ENCODE data around the gene ENAH.

Gene ENAH

DNA sequence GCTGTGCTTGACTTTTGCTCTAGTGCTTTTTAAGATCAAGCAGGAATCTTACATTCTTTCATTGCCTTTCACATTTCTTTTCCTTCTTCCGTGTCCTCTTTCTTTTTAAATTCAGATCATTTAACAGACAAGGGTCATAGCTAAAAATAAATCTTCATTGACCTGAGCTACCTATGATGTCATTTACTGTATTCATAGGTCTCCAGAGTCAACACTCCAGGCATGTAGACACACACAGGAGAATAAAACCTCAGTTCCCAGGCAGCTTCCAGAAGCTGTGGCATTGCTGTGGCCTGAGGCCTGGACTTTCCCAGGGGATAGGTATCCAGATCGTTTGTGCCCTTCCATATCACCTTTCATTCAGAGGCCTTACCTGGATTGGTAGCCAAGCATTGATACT is 38.5 kb upstream of the ENAH start:
- ATAC-seq (replicated peaks; ENCODE audit: extremely low read depth, poor library complexity, severe bottlenecking) (no peak), DNase-seq (ENCODE audit: low spot score in 2 of 2) (no peak)
- no peaks in the 10 kb centered on the region for H3K4me1 Mint-ChIP-seq
- no peak overlapping the region for H3K4me3 Mint-ChIP-seq
- no peaks in the 10 kb centered on the region for H3K36me3 Mint-ChIP-seq (ENCODE audit: insufficient read depth)
- H3K9me3 Mint-ChIP-seq: no peaks in the 10 kb centered on the region
- no peak overlapping the region for H3K27ac Mint-ChIP-seq (ENCODE audit: low read depth)
- H3K27me3 Mint-ChIP-seq: peaks cover 31% of the 10 kb centered on the region

DNA sequence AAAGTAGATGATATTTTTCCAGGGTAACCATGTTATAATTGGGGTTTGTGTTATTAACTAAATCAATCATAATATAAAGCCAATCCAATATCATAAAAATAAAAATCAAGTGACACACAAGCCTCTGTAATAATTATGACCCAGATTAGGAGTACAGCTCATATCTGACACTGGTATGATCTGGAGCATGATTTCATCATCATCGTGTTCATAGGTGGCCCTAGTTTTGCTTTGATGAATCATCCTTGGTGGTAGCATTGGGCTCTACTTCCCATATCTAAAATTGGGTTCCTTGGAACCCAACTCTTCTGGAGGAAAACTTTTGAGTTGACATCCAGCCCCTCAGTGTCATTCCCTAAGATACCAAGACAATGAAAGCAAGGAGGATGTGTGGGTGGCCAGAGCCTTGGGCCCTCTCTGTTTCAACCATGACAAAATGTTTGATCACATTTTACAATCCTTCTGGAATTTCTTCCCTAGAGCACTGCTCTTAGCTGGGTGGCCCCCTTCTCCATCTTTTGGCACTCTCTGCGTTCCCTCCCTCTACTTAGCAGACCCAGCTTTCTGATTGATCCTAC is 37.0 kb upstream of the ENAH start:
- no peak overlapping the region for H3K4me3 Mint-ChIP-seq
- H3K27ac Mint-ChIP-seq (ENCODE audit: low read depth): no peak overlapping the region
- DNase-seq (ENCODE audit: low spot score in 2 of 2) (no peak), ATAC-seq (replicated peaks; ENCODE audit: extremely low read depth, poor library complexity, severe bottlenecking) (no peak)
- no peaks in the 10 kb centered on the region for H3K36me3 Mint-ChIP-seq (ENCODE audit: insufficient read depth)
- no peaks in the 10 kb centered on the region for H3K9me3 Mint-ChIP-seq
- H3K4me1 Mint-ChIP-seq: no peaks in the 10 kb centered on the region
- H3K27me3 Mint-ChIP-seq: peaks cover 31% of the 10 kb centered on the region

DNA sequence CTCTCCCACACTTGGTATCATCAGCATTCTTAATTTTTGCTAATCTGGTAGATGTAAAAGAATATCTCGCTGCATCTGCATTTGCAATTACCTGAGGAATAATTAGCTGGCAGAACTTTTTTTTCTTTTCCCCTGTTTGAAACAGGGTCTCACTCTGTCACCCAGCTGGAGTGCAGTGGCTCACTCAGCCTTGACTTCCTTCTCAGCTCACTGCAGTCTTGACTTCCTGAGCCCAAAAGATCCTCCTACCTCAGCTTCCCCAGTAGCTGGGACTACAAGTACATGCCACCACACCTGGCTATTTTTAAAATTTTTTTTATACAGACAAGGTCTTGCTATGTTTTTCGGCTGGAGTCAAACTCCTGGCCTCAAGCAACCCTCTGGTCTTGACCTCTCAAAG is 35.4 kb upstream of the ENAH start:
- no peak for DNase-seq (ENCODE audit: low spot score in 2 of 2)
- no peak overlapping the region for H3K4me3 Mint-ChIP-seq
- H3K4me1 Mint-ChIP-seq: no peaks in the 10 kb centered on the region
- ATAC-seq (replicated peaks; ENCODE audit: extremely low read depth, poor library complexity, severe bottlenecking): no peak
- no peaks in the 10 kb centered on the region for H3K9me3 Mint-ChIP-seq
- H3K27ac Mint-ChIP-seq (ENCODE audit: low read depth): no peak overlapping the region
- H3K36me3 Mint-ChIP-seq (ENCODE audit: insufficient read depth): no peaks in the 10 kb centered on the region
- H3K27me3 Mint-ChIP-seq: peaks cover 43% of the 10 kb centered on the region

DNA sequence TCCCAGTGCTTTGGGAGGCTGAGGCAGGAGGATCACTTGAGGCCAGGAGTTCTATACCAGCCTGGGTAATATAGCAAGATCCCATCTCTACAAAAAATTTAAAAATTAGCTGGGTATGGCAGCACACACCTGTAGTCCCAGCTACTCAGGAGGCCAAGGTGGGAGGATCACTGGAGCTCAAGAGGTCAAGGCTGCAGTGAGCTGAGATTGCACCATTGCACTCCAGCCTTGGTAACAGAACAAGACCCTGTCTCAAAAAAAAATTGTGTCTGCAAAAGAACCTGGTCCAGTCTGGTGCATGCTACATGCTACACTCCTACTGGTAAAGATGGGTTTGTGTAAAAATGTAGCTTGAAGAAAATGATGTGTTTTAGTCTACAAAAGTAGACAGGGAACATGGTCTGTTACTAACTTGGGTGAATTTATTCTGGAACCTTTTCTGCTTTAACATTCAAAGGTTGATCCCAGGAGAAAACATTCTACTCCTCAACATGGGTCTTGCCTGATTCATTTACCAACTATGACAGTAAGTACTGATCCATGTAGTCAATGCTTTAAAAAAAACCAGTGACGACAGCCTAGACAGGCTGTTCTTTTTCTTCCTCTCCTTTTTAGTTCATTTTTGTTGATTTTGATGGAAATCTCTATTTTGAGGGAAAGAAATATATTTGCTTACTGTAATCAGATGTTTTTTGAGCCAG is 32.7 kb upstream of the ENAH start:
- Mint-ChIP-seq H3K9me3 (no peaks in the 10 kb centered on the region), H3K36me3 (ENCODE audit: insufficient read depth) (no peaks in the 10 kb centered on the region), H3K4me3 (no peak overlapping the region), H3K27me3 (peaks cover 62% of the 10 kb centered on the region), H3K4me1 (no peaks in the 10 kb centered on the region), H3K27ac (ENCODE audit: low read depth) (no peak overlapping the region)
- no peak for DNase-seq (ENCODE audit: low spot score in 2 of 2)
- no peak for ATAC-seq (replicated peaks; ENCODE audit: extremely low read depth, poor library complexity, severe bottlenecking)

DNA sequence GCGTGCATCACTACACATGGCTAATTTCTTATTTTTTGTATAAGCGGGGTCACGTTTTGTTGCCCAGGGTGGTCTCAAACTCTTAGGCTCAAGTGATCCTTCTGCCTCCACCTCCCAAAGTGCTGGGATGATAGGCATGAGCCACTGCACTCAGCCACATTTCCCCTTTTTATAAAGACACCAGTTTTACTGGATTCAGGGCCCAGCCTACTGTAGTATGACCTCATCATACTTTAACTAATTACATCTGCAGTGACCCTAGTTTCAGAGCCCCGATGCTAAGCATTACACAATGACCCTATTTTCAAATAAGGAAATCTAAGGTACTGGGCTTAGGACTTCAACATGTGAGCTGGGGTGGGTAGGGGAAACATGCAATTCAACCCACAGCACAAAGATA is 31.8 kb upstream of the ENAH start:
- no peak for DNase-seq (ENCODE audit: low spot score in 2 of 2)
- H3K36me3 Mint-ChIP-seq (ENCODE audit: insufficient read depth): no peaks in the 10 kb centered on the region
- H3K4me1 Mint-ChIP-seq: no peaks in the 10 kb centered on the region

DNA sequence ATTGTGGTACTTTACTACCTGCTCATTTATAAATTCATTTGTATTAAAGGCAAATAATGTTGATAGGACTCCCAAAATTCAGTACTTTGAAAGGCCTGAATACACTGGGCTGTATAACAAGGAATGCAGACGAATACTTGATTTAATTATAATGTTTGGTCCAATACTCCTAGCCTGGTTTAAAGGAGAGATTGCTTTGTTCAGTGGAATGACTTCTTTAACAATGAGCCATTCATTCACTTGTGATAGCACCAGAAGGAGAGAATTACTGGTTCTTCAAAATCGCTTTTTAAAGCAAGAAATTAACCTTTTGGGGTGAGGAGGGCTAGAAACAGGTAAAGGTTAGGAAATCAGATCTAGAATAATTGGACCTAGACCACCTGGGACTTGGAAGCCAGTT is 28.3 kb upstream of the ENAH start:
- Mint-ChIP-seq H3K36me3 (ENCODE audit: insufficient read depth) (peaks cover 6% of the 10 kb centered on the region), H3K27ac (ENCODE audit: low read depth) (no peak overlapping the region), H3K9me3 (no peaks in the 10 kb centered on the region), H3K27me3 (peaks cover 69% of the 10 kb centered on the region), H3K4me1 (no peaks in the 10 kb centered on the region), H3K4me3 (no peak overlapping the region)
- no peak for ATAC-seq (replicated peaks; ENCODE audit: extremely low read depth, poor library complexity, severe bottlenecking)
- DNase-seq (ENCODE audit: low spot score in 2 of 2): no peak

More for the DNA sequence above, 31.8 kb upstream of the ENAH start:
- Mint-ChIP-seq H3K27ac (ENCODE audit: low read depth) (no peak overlapping the region), H3K27me3 (peaks cover 62% of the 10 kb centered on the region), H3K9me3 (no peaks in the 10 kb centered on the region), H3K4me3 (no peak overlapping the region)
- ATAC-seq (replicated peaks; ENCODE audit: extremely low read depth, poor library complexity, severe bottlenecking): no peak

DNA sequence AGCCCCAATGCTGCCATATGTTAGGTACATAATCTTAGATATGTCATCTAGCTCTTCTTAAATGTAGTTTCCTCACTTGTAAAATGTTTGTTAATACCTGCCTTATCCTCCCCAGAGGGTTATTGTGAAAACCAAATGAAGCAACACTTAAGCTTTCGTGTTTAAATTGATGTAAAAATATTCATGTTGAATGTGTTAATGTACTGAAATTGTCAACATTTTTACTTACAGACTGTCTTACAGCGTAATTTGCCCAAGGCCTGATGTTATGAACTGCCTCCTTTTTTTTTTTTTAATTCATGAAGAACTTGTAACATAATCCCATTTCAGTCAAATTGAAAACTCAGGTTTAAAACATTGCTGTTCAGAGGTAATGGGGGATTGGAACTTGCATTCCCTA is 25.6 kb upstream of the ENAH start:
- ATAC-seq (replicated peaks; ENCODE audit: extremely low read depth, poor library complexity, severe bottlenecking) (no peak), DNase-seq (ENCODE audit: low spot score in 2 of 2) (no peak)
- Mint-ChIP-seq H3K4me3 (no peak overlapping the region), H3K4me1 (no peaks in the 10 kb centered on the region), H3K9me3 (no peaks in the 10 kb centered on the region), H3K36me3 (ENCODE audit: insufficient read depth) (peaks cover 6% of the 10 kb centered on the region), H3K27me3 (peaks cover 83% of the 10 kb centered on the region), H3K27ac (ENCODE audit: low read depth) (no peak overlapping the region)

DNA sequence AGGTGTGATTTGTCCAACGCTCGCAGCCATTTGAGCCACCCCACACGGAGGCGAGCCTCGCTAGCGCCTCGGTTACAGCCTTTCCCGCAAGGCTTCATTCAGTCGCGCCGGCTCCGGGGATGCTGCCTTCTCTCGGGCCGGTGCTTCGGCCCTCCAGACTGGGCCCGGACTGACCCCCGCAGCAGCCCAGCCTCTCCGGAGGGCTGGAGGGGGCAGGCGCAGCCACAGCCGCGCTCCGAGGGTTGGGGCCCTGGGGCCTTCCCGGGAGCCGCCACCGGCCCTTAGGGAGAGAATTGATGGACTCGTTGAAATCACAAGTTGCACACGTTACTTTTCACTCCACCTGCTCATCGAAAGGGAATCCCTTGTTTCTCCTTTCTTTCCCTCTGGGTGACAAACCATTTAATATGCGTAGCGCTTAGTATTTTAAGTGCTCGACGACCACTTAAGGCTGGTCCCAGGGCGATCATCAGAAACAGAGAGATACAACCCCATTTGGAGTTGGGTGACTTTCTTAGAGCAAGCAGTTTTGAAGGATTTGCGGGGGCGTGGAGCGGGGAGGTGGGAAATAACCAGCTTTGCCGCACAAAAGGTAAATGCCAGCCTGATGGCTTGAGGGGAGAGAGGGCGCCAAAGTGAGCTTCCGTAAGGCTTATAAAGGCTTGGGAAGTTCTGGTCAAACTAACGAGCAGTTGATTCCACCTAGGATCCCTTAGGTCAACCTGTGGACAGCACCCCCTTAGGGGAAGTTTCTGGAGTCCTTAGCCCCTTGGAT is 24.6 kb upstream of the ENAH start:
- ATAC-seq (replicated peaks; ENCODE audit: extremely low read depth, poor library complexity, severe bottlenecking): no peak
- Mint-ChIP-seq H3K36me3 (ENCODE audit: insufficient read depth) (peaks cover 6% of the 10 kb centered on the region), H3K4me1 (no peaks in the 10 kb centered on the region), H3K27ac (ENCODE audit: low read depth) (no peak overlapping the region), H3K9me3 (no peaks in the 10 kb centered on the region), H3K27me3 (peaks cover 76% of the 10 kb centered on the region), H3K4me3 (no peak overlapping the region)
- no peak for DNase-seq (ENCODE audit: low spot score in 2 of 2)

DNA sequence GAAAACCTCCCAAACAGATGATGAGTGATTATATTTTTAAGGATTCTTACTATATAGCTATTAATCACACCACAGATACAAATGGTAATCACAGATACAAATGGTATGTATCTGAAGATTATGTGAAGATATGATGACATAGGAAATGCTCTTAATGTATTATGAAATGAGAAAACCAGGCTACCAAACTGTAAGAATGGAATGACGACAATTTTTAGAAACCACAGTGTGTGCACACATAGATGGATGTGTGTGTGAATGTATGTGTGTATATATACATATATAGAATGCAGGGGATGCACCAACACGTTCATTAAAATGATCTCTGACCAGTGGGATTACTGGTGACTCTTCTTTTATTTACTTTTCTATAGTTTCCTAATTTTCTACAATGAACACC is 21.5 kb upstream of the ENAH start:
- ATAC-seq (replicated peaks; ENCODE audit: extremely low read depth, poor library complexity, severe bottlenecking) (no peak), DNase-seq (ENCODE audit: low spot score in 2 of 2) (no peak)
- Mint-ChIP-seq H3K27ac (ENCODE audit: low read depth) (no peak overlapping the region), H3K36me3 (ENCODE audit: insufficient read depth) (peaks cover 6% of the 10 kb centered on the region), H3K4me3 (no peak overlapping the region), H3K27me3 (peaks cover 59% of the 10 kb centered on the region), H3K4me1 (no peaks in the 10 kb centered on the region), H3K9me3 (no peaks in the 10 kb centered on the region)

DNA sequence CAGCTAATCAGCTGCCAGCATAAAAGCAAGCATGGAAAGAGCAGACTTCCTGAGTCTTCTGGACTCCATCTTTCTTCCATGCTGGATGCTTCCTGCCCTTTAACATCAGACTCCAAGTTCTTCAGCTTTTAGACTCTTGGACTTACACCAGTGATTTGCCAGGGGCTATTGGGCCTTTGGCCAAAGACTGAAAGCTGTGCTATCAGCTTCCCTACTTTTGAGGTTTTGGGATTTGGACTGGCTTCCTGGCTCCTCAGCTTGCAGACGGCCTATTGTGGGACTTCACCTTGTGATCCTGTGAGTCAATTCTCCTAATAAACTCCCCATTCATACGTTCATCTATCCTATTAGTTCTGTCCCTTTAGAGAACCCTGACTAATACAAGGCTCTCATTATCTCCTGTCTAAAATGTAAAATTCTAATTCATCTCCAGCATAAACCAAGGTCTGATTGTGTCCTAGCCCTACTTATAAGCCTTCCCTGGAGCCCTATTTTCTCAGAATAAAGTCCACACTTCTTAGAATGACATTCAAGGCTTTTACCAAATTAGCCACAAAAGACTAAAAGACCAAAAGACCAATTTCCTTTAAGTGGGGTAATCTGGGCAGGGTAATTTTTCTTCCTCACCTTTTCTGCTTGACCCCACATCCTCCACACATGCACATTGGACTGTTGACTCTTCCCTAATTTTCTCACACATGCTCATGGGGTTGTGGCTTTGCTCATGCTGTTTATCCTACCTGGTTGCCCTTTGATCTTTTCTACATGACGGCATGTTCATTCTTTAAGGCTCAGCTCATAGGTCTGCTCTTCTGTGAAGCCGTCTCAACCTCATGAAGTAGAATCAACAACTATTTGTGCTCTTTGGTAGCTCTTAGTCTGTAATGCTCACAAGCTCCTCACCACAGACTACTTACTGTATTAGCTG is 18.1 kb upstream of the ENAH start:
- Mint-ChIP-seq H3K27ac (ENCODE audit: low read depth) (no peak overlapping the region), H3K4me1 (no peaks in the 10 kb centered on the region), H3K9me3 (no peaks in the 10 kb centered on the region), H3K4me3 (no peak overlapping the region), H3K27me3 (peaks cover 43% of the 10 kb centered on the region), H3K36me3 (ENCODE audit: insufficient read depth) (no peaks in the 10 kb centered on the region)
- ATAC-seq (replicated peaks; ENCODE audit: extremely low read depth, poor library complexity, severe bottlenecking) (no peak), DNase-seq (ENCODE audit: low spot score in 2 of 2) (no peak)

DNA sequence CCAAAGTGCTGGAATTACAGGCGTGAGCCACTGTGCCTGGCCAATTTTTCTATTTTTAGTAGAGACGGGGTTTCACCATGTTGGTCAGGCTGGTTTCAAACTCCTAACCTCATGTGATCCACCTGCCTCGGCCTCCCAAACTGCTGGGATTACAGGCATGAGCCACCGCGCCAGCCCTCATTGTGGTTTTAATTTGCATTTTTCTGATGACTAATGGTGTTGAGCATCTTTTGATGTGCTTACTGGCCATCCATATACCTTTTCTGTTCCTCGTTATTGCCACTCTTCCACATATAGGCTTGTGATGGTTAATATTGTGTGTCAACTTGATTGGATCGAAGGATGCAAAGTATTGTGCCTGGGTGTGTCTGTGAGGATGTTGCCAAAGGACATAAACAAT is 17.4 kb upstream of the ENAH start:
- Mint-ChIP-seq H3K27ac (ENCODE audit: low read depth) (no peak overlapping the region), H3K9me3 (no peaks in the 10 kb centered on the region)

DNA sequence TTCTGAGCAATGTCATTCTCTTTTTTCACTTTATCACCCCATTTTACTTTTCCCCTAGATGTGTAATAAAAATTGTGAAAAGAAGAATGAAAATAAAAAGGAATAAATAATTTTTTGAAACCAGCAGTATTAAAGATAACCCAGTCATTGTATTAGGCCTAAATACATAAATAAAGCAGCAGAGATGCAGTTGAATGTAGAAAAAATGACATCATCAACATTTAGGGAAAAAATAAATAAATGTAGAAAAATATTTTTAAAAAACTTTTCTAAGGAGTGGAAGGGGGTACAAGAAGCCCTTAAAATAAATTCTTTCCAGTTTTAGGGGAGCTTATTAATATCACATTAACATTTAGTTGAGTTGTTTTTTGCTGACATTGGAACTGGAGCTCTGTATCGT is 15.3 kb upstream of the ENAH start:
- Mint-ChIP-seq H3K4me3 (no peak overlapping the region), H3K27me3 (peaks cover 30% of the 10 kb centered on the region), H3K4me1 (no peaks in the 10 kb centered on the region), H3K27ac (ENCODE audit: low read depth) (no peak overlapping the region), H3K36me3 (ENCODE audit: insufficient read depth) (no peaks in the 10 kb centered on the region), H3K9me3 (no peaks in the 10 kb centered on the region)
- no peak for ATAC-seq (replicated peaks; ENCODE audit: extremely low read depth, poor library complexity, severe bottlenecking)
- DNase-seq (ENCODE audit: low spot score in 2 of 2): no peak

More for the DNA sequence above, 17.4 kb upstream of the ENAH start:
- Mint-ChIP-seq H3K27me3 (peaks cover 37% of the 10 kb centered on the region), H3K36me3 (ENCODE audit: insufficient read depth) (no peaks in the 10 kb centered on the region), H3K4me1 (no peaks in the 10 kb centered on the region), H3K4me3 (no peak overlapping the region)
- ATAC-seq (replicated peaks; ENCODE audit: extremely low read depth, poor library complexity, severe bottlenecking) (no peak), DNase-seq (ENCODE audit: low spot score in 2 of 2) (no peak)
